H1 (cell line): ENCODE results near the gene ORMDL2.

ENCODE experiments used
- CHD2 ChIP-seq: IDR thresholded peaks from 2 replicates; pipeline ENCODE4 v1.6.1; 2012; ENCODE audit warnings: low read length, improper control_type of control experiment
- CTCF ChIP-seq, 3 experiments: IDR thresholded peaks; 1 replicate in 2 of 3; 2 replicates in 1 of 3; pipeline versions ENCODE4 v1.5.1 to v1.6.1; 2011; ENCODE audit warnings: low read length in 3 of 3, mild to moderate bottlenecking in 3 of 3, inconsistent platforms in 2 of 3, low read depth in 1 of 3, moderate library complexity in 1 of 3; ENCODE audit not compliant: insufficient read depth in 1 of 3; ENCODE audit errors: control extremely low read depth in 1 of 3
- POLR2A ChIP-seq, 2 experiments: IDR thresholded peaks; 1 replicate in 1 of 2; 2 replicates in 1 of 2; pipeline ENCODE4 v1.6.1; 2011; ENCODE audit warnings: low read depth in 2 of 2, low read length in 2 of 2, mild to moderate bottlenecking in 2 of 2; ENCODE audit errors: control extremely low read depth in 1 of 2
- RFX5 ChIP-seq: IDR thresholded peaks from 2 replicates; pipeline ENCODE4 v1.6.1; 2011; ENCODE audit warnings: low read depth, low read length, improper control_type of control experiment, borderline replicate concordance
- RXRA ChIP-seq: IDR thresholded peaks from 2 replicates; pipeline ENCODE4 v1.6.1; 2011; ENCODE audit warnings: low read depth, mild to moderate bottlenecking, low read length, moderate library complexity; ENCODE audit not compliant: insufficient read depth
- SIN3A ChIP-seq, 2 experiments: IDR thresholded peaks in 1 of 2; conservative IDR thresholded peaks in 1 of 2; 2 replicates each; pipeline ENCODE4 v1.6.1; 2011 to 2012; ENCODE audit warnings: low read length in 2 of 2, improper control_type of control experiment in 1 of 2, low read depth in 1 of 2, mild to moderate bottlenecking in 1 of 2
- SRF ChIP-seq: IDR thresholded peaks from 2 replicates; pipeline ENCODE4 v1.6.1; 2011; ENCODE audit warnings: mild to moderate bottlenecking, low read depth, low read length, moderate library complexity
- ZNF274 ChIP-seq: IDR thresholded peaks from 2 replicates; pipeline ENCODE4 v1.7.0; 2012; ENCODE audit warnings: low read length, borderline replicate concordance; ENCODE audit errors: extremely low read depth

- TF ChIP-seq CTCF (IDR thresholded peaks at IDR 0.05; ENCODE audit: control extremely low read depth in 1 of 3, insufficient read depth in 1 of 3, low read depth in 1 of 3, low read length in 3 of 3) (no peak), RXRA (no peak), CHD2 (no peak), RFX5 (no peak), POLR2A (IDR thresholded peaks at IDR 0.05; ENCODE audit: control extremely low read depth in 1 of 2, low read depth in 2 of 2, low read length in 2 of 2) (no peak), SIN3A (conservative IDR thresholded peaks at IDR 0.05 in 1 of 2, IDR thresholded peaks at IDR 0.05 in 1 of 2; ENCODE audit: low read depth in 1 of 2, low read length in 2 of 2) (no peak), ZNF274 (no peak), SRF (no peak)
These were observed 46.1 kb upstream of the ORMDL2 start for GRCh38 chr12:55771736-55772135.
